HL-60 (cell line): Measurements from ENCODE around the gene PRUNE1.
A peak's percentile ranks its signal among the peaks of the same experiment; 100 is the strongest.

Experiments
- DNase-seq, 2 experiments: peaks; one replicate each; pipeline ENCODE4 v3.0.0-alpha.2; 2010 to 2020; ENCODE audit warnings: low read depth in 1 of 2, low spot score in 1 of 2
- H3K27ac ChIP-seq: fragments of 250-450 bp; sonication (Bioruptor Pico); replicated peaks from 2 replicates; pipeline ENCODE4 v1.5.1; 2020; ENCODE audit warnings: mild to moderate bottlenecking, moderate library complexity
- H3K27me3 ChIP-seq: fragments of 250-450 bp; sonication (Bioruptor Pico); 2 replicates; pipeline ENCODE4 v1.5.1; 2021; ENCODE audit warnings: mild to moderate bottlenecking, moderate library complexity; ENCODE audit not compliant: insufficient read depth, poor library complexity, severe bottlenecking
- H3K4me3 ChIP-seq: replicated peaks from 2 replicates; pipeline ENCODE4 v1.5.1; 2011; ENCODE audit warnings: mild to moderate bottlenecking, control low read depth, low read length; ENCODE audit not compliant: insufficient read depth
- CTCF ChIP-seq: IDR thresholded peaks from one replicate; pipeline ENCODE4 v1.5.1; 2011; ENCODE audit warnings: low read length, control low read depth, inconsistent platforms; ENCODE audit not compliant: insufficient read depth
- GABPA ChIP-seq: IDR thresholded peaks from 2 replicates; pipeline ENCODE4 v1.6.1; 2012; ENCODE audit warnings: low read depth
- POLR2AphosphoS5 ChIP-seq: IDR thresholded peaks from 2 replicates; pipeline ENCODE4 v1.6.1; 2012; ENCODE audit warnings: low read depth
- REST ChIP-seq: IDR thresholded peaks from 2 replicates; pipeline ENCODE4 v1.6.1; 2012; ENCODE audit warnings: low read depth; ENCODE audit not compliant: insufficient replicate concordance
- SPI1 ChIP-seq: IDR thresholded peaks from 2 replicates; pipeline ENCODE4 v1.6.1; 2012; ENCODE audit warnings: low read depth, mild to moderate bottlenecking, borderline replicate concordance

The PRUNE1 gene

GRCh38 chr1:150963321-150964163 lies 44.7 kb upstream of the PRUNE1 start:
- TF ChIP-seq GABPA (no peak), POLR2AphosphoS5 (peak; percentile 60), CTCF (no peak)
- H3K27ac ChIP-seq = no peak overlapping the region

GRCh38 chr1:150964164-150964489 lies 44.1 kb upstream of the PRUNE1 start:
- no peak for DNase-seq
- TF ChIP-seq CTCF (no peak), REST (no peak), GABPA (no peak), POLR2AphosphoS5 (no peak; the same call in 1 of the 2 replicates), SPI1 (no peak)
- Histone ChIP-seq H3K27ac (no peak overlapping the region), H3K4me3 (no peak overlapping the region), H3K27me3 (no peaks in the 10 kb centered on the region)

More at GRCh38 chr1:150963321-150964163, 44.7 kb upstream of the PRUNE1 start:
- no peaks in the 10 kb centered on the region for H3K27me3 ChIP-seq
- no peak for DNase-seq
- no peak overlapping the region for H3K4me3 ChIP-seq

- H3K27ac ChIP-seq = no peak overlapping the region
- TF ChIP-seq GABPA = no peak
- TF ChIP-seq REST = no peak
- TF ChIP-seq SPI1 = no peak
- no peak for TF ChIP-seq CTCF
- no peak for TF ChIP-seq POLR2AphosphoS5
- DNase-seq = no peak
- no peak overlapping the region for H3K4me3 ChIP-seq
- H3K27me3 ChIP-seq = no peaks in the 10 kb centered on the region
Measured at GRCh38 chr1:150965605-150966004, 42.6 kb upstream of the PRUNE1 start.

- H3K27me3 ChIP-seq = no peaks in the 10 kb centered on the region
- DNase-seq = no peak
- H3K4me3 ChIP-seq = no peak overlapping the region
- H3K27ac ChIP-seq = no peak overlapping the region
- no peak for TF ChIP-seq REST
- no peak for TF ChIP-seq GABPA
- no peak for TF ChIP-seq CTCF
- TF ChIP-seq POLR2AphosphoS5 = no peak
- TF ChIP-seq SPI1 = no peak
Measured at GRCh38 chr1:150966011-150966410, 42.2 kb upstream of the PRUNE1 start.
